Vagina (tissue), 2 donors: Measurements from ENCODE around the gene PLCL1.

Source experiments
- CTCF ChIP-seq, 3 experiments: fragments of 450-650 bp in 2 of 3; fragments of 200-600 bp in 1 of 3; sonication (generic) in 1 of 3; IDR thresholded peaks; one replicate each; pipeline ENCODE4 v1.5.1; 2017 to 2019; ENCODE audit warnings: antibody characterized with exemption in 3 of 3, mild to moderate bottlenecking in 2 of 3, moderate library complexity in 2 of 3
- POLR2A ChIP-seq, 2 donors: fragments of 450-650 bp; IDR thresholded peaks; one replicate each; pipeline ENCODE4 v1.6.1; 2017; ENCODE audit warnings: antibody characterized with exemption in 2 of 2, mild to moderate bottlenecking in 2 of 2, moderate library complexity in 2 of 2
- POLR2AphosphoS5 ChIP-seq, 2 donors: sonication (generic); formaldehyde crosslinking; IDR thresholded peaks; one replicate each; pipeline ENCODE4 v1.9.0; 2017; ENCODE audit warnings: antibody characterized with exemption in 2 of 2, mild to moderate bottlenecking in 2 of 2, low read depth in 1 of 2; ENCODE audit not compliant: insufficient read depth in 1 of 2

GRCh38 chr2:198165289-198165688, 360.9 kb downstream of the PLCL1 start:
- no peak for TF ChIP-seq CTCF (IDR thresholded peaks at IDR 0.05)
- no peak for TF ChIP-seq POLR2AphosphoS5 (IDR thresholded peaks at IDR 0.05; ENCODE audit: insufficient read depth in 1 of 2, low read depth in 1 of 2)
- no peak for TF ChIP-seq POLR2A (IDR thresholded peaks at IDR 0.05)
